Measurements from ENCODE around the gene PCDHA1. TPM values are rescaled to one million over a fixed set of nuclear protein-coding genes. Genes with fewer than 3 reads are reported as not detected.
A peak's percentile ranks its signal among the peaks of the same experiment; 100 is the strongest.

Gene PCDHA1
- polyA plus RNA-seq, 1 of the 3 experiments (the other 2 are of a cell fraction), result 0.16 TPM

DNA sequence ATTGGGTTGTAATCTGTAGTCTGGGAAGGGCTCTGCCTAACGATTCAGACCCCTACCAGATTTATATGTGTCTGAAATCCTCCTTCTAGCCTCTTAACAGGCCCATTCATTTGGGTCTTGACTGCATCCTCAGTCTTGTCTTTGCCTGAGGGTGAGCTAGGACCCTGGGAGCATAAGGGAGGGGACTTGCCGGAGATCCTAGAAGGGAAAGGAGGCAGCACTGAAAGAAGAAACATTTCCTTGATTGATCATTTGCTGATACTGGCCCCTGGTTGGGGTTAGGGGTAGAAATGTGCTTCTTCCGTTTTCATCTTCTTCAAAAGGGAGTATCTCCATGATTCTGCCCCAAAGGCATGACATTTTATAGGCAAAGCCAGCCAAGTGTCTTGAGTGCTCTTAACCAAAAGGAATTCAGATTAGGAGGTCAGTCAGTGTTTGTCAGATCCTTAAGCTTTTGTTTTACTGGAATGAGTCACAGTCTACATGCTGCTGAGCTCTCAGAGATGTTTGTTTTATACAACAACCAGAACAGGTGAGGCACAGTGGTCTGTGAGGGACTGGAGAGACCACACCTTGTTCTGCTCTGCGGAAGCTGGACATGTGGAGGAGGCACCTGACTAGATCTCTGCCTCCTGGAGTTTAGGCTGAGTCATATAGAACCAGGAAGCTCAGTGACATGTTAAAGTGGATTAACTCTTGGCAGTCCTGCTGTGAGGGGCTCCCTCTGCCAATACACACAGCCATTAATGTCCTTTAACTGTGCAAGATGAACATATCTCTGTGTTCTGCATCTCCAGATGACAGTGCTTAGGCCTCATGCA lies 218.1 kb downstream of the PCDHA1 start:
- no peaks in the 10 kb centered on the region for H3K9me2 ChIP-seq
- H3F3A ChIP-seq (replicated peaks; ENCODE audit: insufficient read depth), result no peaks in the 10 kb centered on the region
- CTCF ChIA-PET, result interaction anchor here (0.6 to 5.0 kb wide), 8 partner anchors 11 to 197 kb away, joined by 3 to 40 read pairs (median 6); partner anchors contain the start of genes PCDHA4, PCDHA8 and PCDHAC1
- H3K4me1 ChIP-seq (ENCODE audit: control insufficient read depth in 1 of 2, insufficient read depth in 2 of 2, low read depth in 1 of 2, low read length in 1 of 2), result peaks cover 25 to 28% of the 10 kb centered on the region in 2 experiments; a peak in 3 of 4 replicates
- no peak overlapping the region for H3K9ac ChIP-seq
- no peak overlapping the region for H2AFZ ChIP-seq (ENCODE audit: low read depth)
- POLR2A ChIA-PET, result interaction anchor here (1.0 to 4.4 kb wide), 3 partner anchors 38 to 78 kb away, joined by 5 to 31 read pairs (median 14); partner anchors contain the start of genes PCDHAC1 and PCDHAC2
- DNase-seq, result peak; percentile 59
- H3K9me3 ChIP-seq, result no peaks in the 10 kb centered on the region
- no peaks in the 10 kb centered on the region for H3K79me2 ChIP-seq (ENCODE audit: insufficient read depth)
- peak overlapping the region in 1 of 2 experiments; percentile 100; a peak in 2 of 4 replicates for H3K27ac ChIP-seq (ENCODE audit: low read depth in 2 of 2, low read length in 1 of 2)
- WGBS (ENCODE audit: low lambda C conversion rate), result 31% methylated on average over 4 of the region's 4 CpGs
- no peaks in the 10 kb centered on the region for H3K27me3 ChIP-seq (ENCODE audit: insufficient read depth)
- no peak overlapping the region for H3K4me3 ChIP-seq (ENCODE audit: low read depth in 2 of 2, low read length in 1 of 2)
- no peak overlapping the region for H3K4me2 ChIP-seq
- no peak for TF ChIP-seq RCOR1 (IDR thresholded peaks at IDR 0.05; ENCODE audit: low read length)
- no peak for TF ChIP-seq EZH2phosphoT487 (IDR thresholded peaks at IDR 0.05; ENCODE audit: borderline replicate concordance, low read depth)
- no peak for TF ChIP-seq JUND (IDR thresholded peaks at IDR 0.05)
- peak; percentile 61; the same call in 1 of the 2 replicates for TF ChIP-seq MXI1 (IDR thresholded peaks at IDR 0.05; ENCODE audit: low read depth, low read length)
- no peak for TF ChIP-seq NFIC (IDR thresholded peaks at IDR 0.05; ENCODE audit: borderline replicate concordance)
- peak; percentile 26; the same call in 1 of the 2 replicates for TF ChIP-seq RAD21 (IDR thresholded peaks at IDR 0.05; ENCODE audit: low read length)
- no peak for TF ChIP-seq YY1 (IDR thresholded peaks at IDR 0.05; ENCODE audit: low read depth)
- TF ChIP-seq, protein P1, sequence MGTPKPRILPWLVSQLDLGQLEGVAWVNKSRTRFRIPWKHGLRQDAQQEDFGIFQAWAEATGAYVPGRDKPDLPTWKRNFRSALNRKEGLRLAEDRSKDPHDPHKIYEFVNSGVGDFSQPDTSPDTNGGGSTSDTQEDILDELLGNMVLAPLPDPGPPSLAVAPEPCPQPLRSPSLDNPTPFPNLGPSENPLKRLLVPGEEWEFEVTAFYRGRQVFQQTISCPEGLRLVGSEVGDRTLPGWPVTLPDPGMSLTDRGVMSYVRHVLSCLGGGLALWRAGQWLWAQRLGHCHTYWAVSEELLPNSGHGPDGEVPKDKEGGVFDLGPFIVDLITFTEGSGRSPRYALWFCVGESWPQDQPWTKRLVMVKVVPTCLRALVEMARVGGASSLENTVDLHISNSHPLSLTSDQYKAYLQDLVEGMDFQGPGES (IDR thresholded peaks at IDR 0.05; ENCODE audit: low read depth, low read length), result no peak
- TF ChIP-seq, protein P2, sequence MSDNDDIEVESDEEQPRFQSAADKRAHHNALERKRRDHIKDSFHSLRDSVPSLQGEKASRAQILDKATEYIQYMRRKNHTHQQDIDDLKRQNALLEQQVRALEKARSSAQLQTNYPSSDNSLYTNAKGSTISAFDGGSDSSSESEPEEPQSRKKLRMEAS (IDR thresholded peaks at IDR 0.05; ENCODE audit: low read depth), result no peak
- TF ChIP-seq, protein P3, sequence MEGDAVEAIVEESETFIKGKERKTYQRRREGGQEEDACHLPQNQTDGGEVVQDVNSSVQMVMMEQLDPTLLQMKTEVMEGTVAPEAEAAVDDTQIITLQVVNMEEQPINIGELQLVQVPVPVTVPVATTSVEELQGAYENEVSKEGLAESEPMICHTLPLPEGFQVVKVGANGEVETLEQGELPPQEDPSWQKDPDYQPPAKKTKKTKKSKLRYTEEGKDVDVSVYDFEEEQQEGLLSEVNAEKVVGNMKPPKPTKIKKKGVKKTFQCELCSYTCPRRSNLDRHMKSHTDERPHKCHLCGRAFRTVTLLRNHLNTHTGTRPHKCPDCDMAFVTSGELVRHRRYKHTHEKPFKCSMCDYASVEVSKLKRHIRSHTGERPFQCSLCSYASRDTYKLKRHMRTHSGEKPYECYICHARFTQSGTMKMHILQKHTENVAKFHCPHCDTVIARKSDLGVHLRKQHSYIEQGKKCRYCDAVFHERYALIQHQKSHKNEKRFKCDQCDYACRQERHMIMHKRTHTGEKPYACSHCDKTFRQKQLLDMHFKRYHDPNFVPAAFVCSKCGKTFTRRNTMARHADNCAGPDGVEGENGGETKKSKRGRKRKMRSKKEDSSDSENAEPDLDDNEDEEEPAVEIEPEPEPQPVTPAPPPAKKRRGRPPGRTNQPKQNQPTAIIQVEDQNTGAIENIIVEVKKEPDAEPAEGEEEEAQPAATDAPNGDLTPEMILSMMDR (IDR thresholded peaks at IDR 0.05), result no peak
- no peak for TF ChIP-seq TCF12 (IDR thresholded peaks at IDR 0.05)
- no peak for TF ChIP-seq FOXM1 (IDR thresholded peaks at IDR 0.05; ENCODE audit: low read depth)
- TF ChIP-seq SMC3 (IDR thresholded peaks at IDR 0.05; ENCODE audit: low read depth, low read length), result no peak
- peak; percentile 38 for TF ChIP-seq GATA2 (CRISPR knock-in tag; IDR thresholded peaks at IDR 0.05)
- TF ChIP-seq POLR2AphosphoS5 (IDR thresholded peaks at IDR 0.05; ENCODE audit: low read depth, low read length), result no peak
- TF ChIP-seq FOXJ3 (CRISPR knock-in tag; IDR thresholded peaks at IDR 0.05), result no peak
- TF ChIP-seq EP300 (IDR thresholded peaks at IDR 0.05; ENCODE audit: borderline replicate concordance in 1 of 2, low read depth in 1 of 2, low read length in 1 of 2), result no peak
- TF ChIP-seq, protein P4, sequence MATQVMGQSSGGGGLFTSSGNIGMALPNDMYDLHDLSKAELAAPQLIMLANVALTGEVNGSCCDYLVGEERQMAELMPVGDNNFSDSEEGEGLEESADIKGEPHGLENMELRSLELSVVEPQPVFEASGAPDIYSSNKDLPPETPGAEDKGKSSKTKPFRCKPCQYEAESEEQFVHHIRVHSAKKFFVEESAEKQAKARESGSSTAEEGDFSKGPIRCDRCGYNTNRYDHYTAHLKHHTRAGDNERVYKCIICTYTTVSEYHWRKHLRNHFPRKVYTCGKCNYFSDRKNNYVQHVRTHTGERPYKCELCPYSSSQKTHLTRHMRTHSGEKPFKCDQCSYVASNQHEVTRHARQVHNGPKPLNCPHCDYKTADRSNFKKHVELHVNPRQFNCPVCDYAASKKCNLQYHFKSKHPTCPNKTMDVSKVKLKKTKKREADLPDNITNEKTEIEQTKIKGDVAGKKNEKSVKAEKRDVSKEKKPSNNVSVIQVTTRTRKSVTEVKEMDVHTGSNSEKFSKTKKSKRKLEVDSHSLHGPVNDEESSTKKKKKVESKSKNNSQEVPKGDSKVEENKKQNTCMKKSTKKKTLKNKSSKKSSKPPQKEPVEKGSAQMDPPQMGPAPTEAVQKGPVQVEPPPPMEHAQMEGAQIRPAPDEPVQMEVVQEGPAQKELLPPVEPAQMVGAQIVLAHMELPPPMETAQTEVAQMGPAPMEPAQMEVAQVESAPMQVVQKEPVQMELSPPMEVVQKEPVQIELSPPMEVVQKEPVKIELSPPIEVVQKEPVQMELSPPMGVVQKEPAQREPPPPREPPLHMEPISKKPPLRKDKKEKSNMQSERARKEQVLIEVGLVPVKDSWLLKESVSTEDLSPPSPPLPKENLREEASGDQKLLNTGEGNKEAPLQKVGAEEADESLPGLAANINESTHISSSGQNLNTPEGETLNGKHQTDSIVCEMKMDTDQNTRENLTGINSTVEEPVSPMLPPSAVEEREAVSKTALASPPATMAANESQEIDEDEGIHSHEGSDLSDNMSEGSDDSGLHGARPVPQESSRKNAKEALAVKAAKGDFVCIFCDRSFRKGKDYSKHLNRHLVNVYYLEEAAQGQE (IDR thresholded peaks at IDR 0.05; ENCODE audit: low read depth, low read length), result no peak
- TF ChIP-seq, protein P5, sequence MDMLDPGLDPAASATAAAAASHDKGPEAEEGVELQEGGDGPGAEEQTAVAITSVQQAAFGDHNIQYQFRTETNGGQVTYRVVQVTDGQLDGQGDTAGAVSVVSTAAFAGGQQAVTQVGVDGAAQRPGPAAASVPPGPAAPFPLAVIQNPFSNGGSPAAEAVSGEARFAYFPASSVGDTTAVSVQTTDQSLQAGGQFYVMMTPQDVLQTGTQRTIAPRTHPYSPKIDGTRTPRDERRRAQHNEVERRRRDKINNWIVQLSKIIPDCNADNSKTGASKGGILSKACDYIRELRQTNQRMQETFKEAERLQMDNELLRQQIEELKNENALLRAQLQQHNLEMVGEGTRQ (IDR thresholded peaks at IDR 0.05; ENCODE audit: borderline replicate concordance, low read depth, low read length), result no peak
- H4K20me1 ChIP-seq (ENCODE audit: insufficient read depth), result no peaks in the 10 kb centered on the region
- no peaks in the 10 kb centered on the region for H3K36me3 ChIP-seq (replicated peaks in 1 of 2; ENCODE audit: control insufficient read depth in 1 of 2, insufficient read depth in 2 of 2, low read length in 1 of 2)
